B cell (primary cell): Measurements from ENCODE around the gene ACO1. TPM values are rescaled to one million over a fixed set of nuclear protein-coding genes. Genes with fewer than 3 reads are reported as not detected.

Experiments used
- ATAC-seq: fragments of 200-7000 bp; cut with Tn5 transposase; one replicate; pipeline ENCODE4 v1.10.0; 2021; ENCODE audit warnings: low read depth, mild to moderate bottlenecking, moderate number of reproducible peaks, moderate library complexity
- CTCF ChIA-PET: fragments of 350-600 bp; sonication (Branson Sonifier 250); formaldehyde crosslinking; loops from one replicate; lab custom pipeline; 2021; ENCODE audit warnings: antibody characterized with exemption, inconsistent platforms; lab: Charles Lee
- POLR2A ChIA-PET: fragments of 350-600 bp; sonication (Branson Sonifier 250); formaldehyde crosslinking; loops from one replicate; lab custom pipeline; 2021; ENCODE audit warnings: antibody characterized with exemption; lab: Charles Lee
- DNase-seq: peaks from one replicate; pipeline ENCODE4 v3.0.0; 2013
- H2AFZ ChIP-seq: 2 replicates; pipeline ENCODE4 v1.6.1; 2012; ENCODE audit warnings: mild to moderate bottlenecking, low read depth, low read length; ENCODE audit not compliant: insufficient read depth, poor library complexity, severe bottlenecking
- H3K27ac ChIP-seq, 2 donors: 1 replicate in 1 of 2; 2 replicates in 1 of 2; pipeline ENCODE4 v1.5.1; 2012 to 2013; ENCODE audit warnings: low read length in 2 of 2, mild to moderate bottlenecking in 2 of 2, moderate library complexity in 1 of 2
- H3K27me3 ChIP-seq, 4 experiments: fragments of 200-600 bp in 1 of 4; sonication (generic) in 1 of 4; replicated peaks in 1 of 4; 1 replicate in 2 of 4; 2 replicates in 2 of 4; pipeline versions ENCODE4 v1.6.1 to v1.7.0; 2013 to 2016; ENCODE audit warnings: low read length in 3 of 4, mild to moderate bottlenecking in 2 of 4, mixed read lengths in 1 of 4, moderate library complexity in 1 of 4; ENCODE audit not compliant: insufficient read depth in 4 of 4, control insufficient read depth in 3 of 4; ENCODE audit errors: control extremely low read depth in 1 of 4
- H3K36me3 ChIP-seq, 2 experiments: replicated peaks in 1 of 2; 1 replicate in 1 of 2; 2 replicates in 1 of 2; pipeline versions ENCODE4 v1.6.1 to v1.7.1; 2013; ENCODE audit warnings: low read length in 1 of 2; ENCODE audit not compliant: insufficient read depth in 2 of 2, control insufficient read depth in 1 of 2; ENCODE audit errors: control extremely low read depth in 1 of 2, extremely low read depth in 1 of 2
- H3K4me1 ChIP-seq, 2 donors: fragments of 200-600 bp in 1 of 2; sonication (generic) in 1 of 2; 1 replicate in 1 of 2; 2 replicates in 1 of 2; pipeline versions ENCODE4 v1.5.1 to v1.6.1; 2013 to 2017; ENCODE audit warnings: low read length in 2 of 2; ENCODE audit not compliant: control insufficient read depth in 2 of 2, insufficient read depth in 2 of 2
- H3K4me2 ChIP-seq: replicated peaks from 2 replicates; pipeline ENCODE3; 2012; ENCODE audit warnings: mild to moderate bottlenecking, low read depth, low read length; ENCODE audit not compliant: poor library complexity, severe bottlenecking
- H3K4me3 ChIP-seq, 5 experiments: fragments of 200-600 bp in 1 of 5; sonication (generic) in 1 of 5; 1 replicate in 3 of 5; 2 replicates in 2 of 5; pipeline versions ENCODE4 v1.5.1 to v1.7.0; 2011 to 2016; ENCODE audit warnings: low read length in 4 of 5, mild to moderate bottlenecking in 4 of 5, low read depth in 2 of 5, control low read depth in 1 of 5, moderate library complexity in 1 of 5; ENCODE audit not compliant: insufficient read depth in 1 of 5; ENCODE audit errors: control extremely low read depth in 1 of 5, extremely low read depth in 1 of 5
- H3K79me2 ChIP-seq: fragments of 200-600 bp; sonication (generic); one replicate; pipeline ENCODE4 v1.6.0; 2016; ENCODE audit warnings: low read length; ENCODE audit not compliant: control insufficient read depth, insufficient read depth
- H3K9ac ChIP-seq: fragments of 200-600 bp; sonication (generic); 2 replicates; pipeline ENCODE4 v1.6.1; 2017; ENCODE audit warnings: mild to moderate bottlenecking, low read length, moderate library complexity
- H3K9me3 ChIP-seq, 3 donors: one replicate each; pipeline versions ENCODE4 v1.6.1 to v1.7.1; 2013; ENCODE audit warnings: low read length in 2 of 3; ENCODE audit not compliant: control insufficient read depth in 2 of 3, insufficient read depth in 1 of 3; ENCODE audit errors: control extremely low read depth in 1 of 3
- H4K20me1 ChIP-seq: 2 replicates; pipeline ENCODE4 v1.6.0; 2012; ENCODE audit warnings: mild to moderate bottlenecking, low read length; ENCODE audit not compliant: insufficient read depth, control insufficient read depth, poor library complexity, severe bottlenecking
- H3K27ac Mint-ChIP-seq: one replicate; pipeline ENCODE4 v1.8.0; 2021; ENCODE audit warnings: mixed read lengths
- H3K27me3 Mint-ChIP-seq: one replicate; pipeline ENCODE4 v1.8.0; 2021; ENCODE audit warnings: mixed read lengths
- H3K4me1 Mint-ChIP-seq: one replicate; pipeline ENCODE4 v1.8.0; 2021; ENCODE audit warnings: mixed read lengths
- H3K4me3 Mint-ChIP-seq: one replicate; pipeline ENCODE4 v1.8.0; 2021; ENCODE audit warnings: mixed read lengths
- H3K9me3 Mint-ChIP-seq: one replicate; pipeline ENCODE4 v1.8.0; 2022; ENCODE audit warnings: mixed read lengths; ENCODE audit not compliant: insufficient read depth
- EZH2 ChIP-seq: IDR thresholded peaks from 2 replicates; pipeline ENCODE4 v1.6.1; 2012; ENCODE audit warnings: borderline replicate concordance, low read depth, mild to moderate bottlenecking, moderate library complexity, low read length; ENCODE audit not compliant: insufficient read depth, poor library complexity, severe bottlenecking
- whole genome bisulfite sequencing: methylation state at CpG from one replicate; pipeline ENCODE4 v1.1.5; 2013; ENCODE audit warnings: missing lambda C conversion rate; ENCODE audit not compliant: insufficient coverage; 5-methylcytosine and 5-hydroxymethylcytosine counted together
- intact Hi-C: fragments of 100-400 bp; cut with micrococcal nuclease; formaldehyde crosslinking; loops from one replicate; pipeline ENCODE4 v1.10.0; 2022
- polyA plus RNA-seq: library from polyadenylated mRNA; depleted of rRNA; stranded (reverse); fragments of >200 nt; gene quantifications from 2 replicates; pipeline ENCODE4 v1.2.3, GENCODE V29; 2012
- total RNA-seq, 2 donors: library from RNA; stranded (reverse); fragments of 120-200 nt in 1 of 2; gene quantifications; 1 replicate in 1 of 2; 2 replicates in 1 of 2; pipeline versions ENCODE4 v1.2.3 to v1.2.4, GENCODE V29; 2013 to 2022
- TF ChIP-seq, protein P1 (sequence below): fragments of 200-600 bp; IDR thresholded peaks from one replicate; pipeline ENCODE4 v1.8.0; 2022; ENCODE audit warnings: antibody characterized with exemption, mild to moderate bottlenecking

ACO1 gene
- total and polyA plus RNA-seq, 2 donors (not counting 1 experiment from before 2014, with no cell fraction given): 1.6 to 9.1 TPM

DNA sequence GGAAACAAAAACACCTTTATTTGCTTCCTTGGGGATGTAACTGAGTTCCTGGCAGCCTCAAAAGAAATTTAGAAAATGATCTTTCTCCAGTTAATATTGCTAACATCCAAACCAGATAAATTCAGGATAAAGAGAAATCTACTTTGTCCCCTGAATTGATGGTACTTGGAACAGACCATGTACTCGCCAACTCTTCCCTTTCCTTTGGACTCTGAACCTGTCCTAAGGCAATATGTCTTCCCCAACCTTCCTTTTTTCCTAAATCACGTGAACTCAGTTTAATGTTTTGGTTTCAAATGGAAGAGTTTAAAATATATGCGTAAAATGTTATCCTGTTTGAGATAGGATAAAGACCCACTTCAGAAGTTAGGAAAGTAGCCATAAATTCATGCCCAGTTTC is 28.0 kb downstream of the ACO1 start:
- no peaks in the 10 kb centered on the region for H3K4me1 Mint-ChIP-seq
- H3K9me3 Mint-ChIP-seq: no peaks in the 10 kb centered on the region
- Histone ChIP-seq H3K4me1 (no peaks in the 10 kb centered on the region), H3K27ac (no peak overlapping the region), H4K20me1 (no peaks in the 10 kb centered on the region), H3K9ac (no peak overlapping the region), H2AFZ (no peak overlapping the region), H3K4me2 (no peak overlapping the region), H3K9me3 (no peaks in the 10 kb centered on the region), H3K36me3 (peaks cover 0 to 11% of the 10 kb centered on the region in 2 experiments), H3K27me3 (no peaks in the 10 kb centered on the region), H3K4me3 (no peak overlapping the region), H3K79me2 (no peaks in the 10 kb centered on the region)
- ATAC-seq: no peak
- H3K27ac Mint-ChIP-seq: no peak overlapping the region
- ChIA-PET CTCF (no interaction called here), POLR2A (no interaction called here)
- intact Hi-C loops: no loop called here
- no peaks in the 10 kb centered on the region for H3K27me3 Mint-ChIP-seq
- DNase-seq: no peak
- TF ChIP-seq EZH2: no peak
- TF ChIP-seq, protein P1, sequence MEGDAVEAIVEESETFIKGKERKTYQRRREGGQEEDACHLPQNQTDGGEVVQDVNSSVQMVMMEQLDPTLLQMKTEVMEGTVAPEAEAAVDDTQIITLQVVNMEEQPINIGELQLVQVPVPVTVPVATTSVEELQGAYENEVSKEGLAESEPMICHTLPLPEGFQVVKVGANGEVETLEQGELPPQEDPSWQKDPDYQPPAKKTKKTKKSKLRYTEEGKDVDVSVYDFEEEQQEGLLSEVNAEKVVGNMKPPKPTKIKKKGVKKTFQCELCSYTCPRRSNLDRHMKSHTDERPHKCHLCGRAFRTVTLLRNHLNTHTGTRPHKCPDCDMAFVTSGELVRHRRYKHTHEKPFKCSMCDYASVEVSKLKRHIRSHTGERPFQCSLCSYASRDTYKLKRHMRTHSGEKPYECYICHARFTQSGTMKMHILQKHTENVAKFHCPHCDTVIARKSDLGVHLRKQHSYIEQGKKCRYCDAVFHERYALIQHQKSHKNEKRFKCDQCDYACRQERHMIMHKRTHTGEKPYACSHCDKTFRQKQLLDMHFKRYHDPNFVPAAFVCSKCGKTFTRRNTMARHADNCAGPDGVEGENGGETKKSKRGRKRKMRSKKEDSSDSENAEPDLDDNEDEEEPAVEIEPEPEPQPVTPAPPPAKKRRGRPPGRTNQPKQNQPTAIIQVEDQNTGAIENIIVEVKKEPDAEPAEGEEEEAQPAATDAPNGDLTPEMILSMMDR: no peak
- 100% methylated on average over 1 of the region's 3 CpGs for WGBS
- H3K4me3 Mint-ChIP-seq: no peak overlapping the region

DNA sequence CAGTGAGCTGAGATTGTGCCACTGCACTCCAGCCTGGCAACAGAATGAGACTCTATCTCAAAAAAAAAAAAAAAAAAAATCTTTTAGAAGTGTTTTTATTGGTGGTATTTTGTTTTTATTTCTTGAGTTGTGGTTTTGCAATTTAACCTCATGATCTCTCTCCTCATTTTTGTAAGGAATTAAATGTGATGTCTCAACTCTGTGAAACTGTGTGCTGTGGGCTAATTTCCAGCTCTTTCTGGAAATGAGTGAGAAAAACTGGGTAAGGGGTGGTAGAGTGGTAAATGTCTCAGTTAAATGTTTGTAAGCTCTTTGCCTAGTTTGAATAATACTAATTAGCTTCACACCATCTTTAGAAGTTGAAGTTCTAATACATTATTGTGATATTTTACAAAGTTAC is 29.0 kb downstream of the ACO1 start:
- Histone ChIP-seq H3K79me2 (no peaks in the 10 kb centered on the region), H3K36me3 (peaks cover 0 to 11% of the 10 kb centered on the region in 2 experiments), H4K20me1 (no peaks in the 10 kb centered on the region), H3K4me1 (no peaks in the 10 kb centered on the region), H3K27me3 (no peaks in the 10 kb centered on the region), H2AFZ (no peak overlapping the region), H3K27ac (no peak overlapping the region), H3K9me3 (no peaks in the 10 kb centered on the region), H3K4me3 (no peak overlapping the region), H3K4me2 (no peak overlapping the region), H3K9ac (no peak overlapping the region)
- intact Hi-C loops: no loop called here
- no peak for ATAC-seq
- Mint-ChIP-seq H3K27me3 (no peaks in the 10 kb centered on the region), H3K4me3 (no peak overlapping the region), H3K9me3 (no peaks in the 10 kb centered on the region), H3K4me1 (no peaks in the 10 kb centered on the region), H3K27ac (no peak overlapping the region)
- no peak for DNase-seq
- CTCF ChIA-PET: interaction anchor here (0.7 to 2.2 kb wide), 3 partner anchors 19 to 170 kb away, joined by 3 to 7 read pairs (median 3); no protein-coding TSS in a partner anchor
- no peak for TF ChIP-seq EZH2
- TF ChIP-seq, protein P1: no peak
- POLR2A ChIA-PET: no interaction called here
